T-helper 17 cell (primary cell): Measurements from ENCODE around the gene ASGR2. TPM values are rescaled to one million over a fixed set of nuclear protein-coding genes. Genes with fewer than 3 reads are reported as not detected.
"Not testable (repeated sequence)": the region's sequence is repeated elsewhere in the genome, so short reads cannot be mapped to it uniquely, and the experiment has no call there.

Experiments
- ATAC-seq: fragments of 150-1000 bp; cut with Tn5 transposase; 2 replicates; pipeline ENCODE4 v1.10.0; 2021; ENCODE audit warnings: mild to moderate bottlenecking, moderate library complexity
- DNase-seq, 3 donors: peaks; one replicate each; pipeline versions ENCODE4 v3.0.0 to v3.0.0-alpha.2; 2020 to 2021
- H3K9me3 ChIP-seq: one replicate; pipeline ENCODE4 v1.7.0; 2013; ENCODE audit warnings: low read length, mild to moderate bottlenecking; ENCODE audit not compliant: control insufficient read depth, poor library complexity, severe bottlenecking
- H3K27ac Mint-ChIP-seq: one replicate; pipeline ENCODE4 v1.8.0; 2022; ENCODE audit warnings: mild to moderate bottlenecking, moderate library complexity, mixed read lengths
- H3K27me3 Mint-ChIP-seq: one replicate; pipeline ENCODE4 v1.8.0; 2022; ENCODE audit warnings: mixed read lengths
- H3K36me3 Mint-ChIP-seq: one replicate; pipeline ENCODE4 v1.8.0; 2022; ENCODE audit warnings: low read depth, mixed read lengths
- H3K4me1 Mint-ChIP-seq: one replicate; pipeline ENCODE4 v1.8.0; 2022; ENCODE audit warnings: mild to moderate bottlenecking, mixed read lengths
- H3K4me3 Mint-ChIP-seq: one replicate; pipeline ENCODE4 v1.8.0; 2022; ENCODE audit warnings: mild to moderate bottlenecking, moderate library complexity, mixed read lengths
- total RNA-seq, 4 donors: library from RNA in 2 of 4; stranded (reverse) in 2 of 4; gene quantifications; one replicate each; pipeline ENCODE4 v1.2.3 and lab custom pipeline; 2022 to 2026

ASGR2 gene
- total RNA-seq, 2 donors from 2014 or later = 0.67 to 0.78 TPM

- ATAC-seq = no peak
- no peaks in the 10 kb centered on the region for H3K9me3 ChIP-seq
- Mint-ChIP-seq H3K4me1 (no peaks in the 10 kb centered on the region), H3K4me3 (no peak overlapping the region), H3K27ac (no peak overlapping the region), H3K27me3 (peaks cover 32% of the 10 kb centered on the region), H3K36me3 (no peaks in the 10 kb centered on the region)
- DNase-seq = no peak
Observed at GRCh38 chr17:7101531-7101930, 13.1 kb downstream of the ASGR2 start.

DNA sequence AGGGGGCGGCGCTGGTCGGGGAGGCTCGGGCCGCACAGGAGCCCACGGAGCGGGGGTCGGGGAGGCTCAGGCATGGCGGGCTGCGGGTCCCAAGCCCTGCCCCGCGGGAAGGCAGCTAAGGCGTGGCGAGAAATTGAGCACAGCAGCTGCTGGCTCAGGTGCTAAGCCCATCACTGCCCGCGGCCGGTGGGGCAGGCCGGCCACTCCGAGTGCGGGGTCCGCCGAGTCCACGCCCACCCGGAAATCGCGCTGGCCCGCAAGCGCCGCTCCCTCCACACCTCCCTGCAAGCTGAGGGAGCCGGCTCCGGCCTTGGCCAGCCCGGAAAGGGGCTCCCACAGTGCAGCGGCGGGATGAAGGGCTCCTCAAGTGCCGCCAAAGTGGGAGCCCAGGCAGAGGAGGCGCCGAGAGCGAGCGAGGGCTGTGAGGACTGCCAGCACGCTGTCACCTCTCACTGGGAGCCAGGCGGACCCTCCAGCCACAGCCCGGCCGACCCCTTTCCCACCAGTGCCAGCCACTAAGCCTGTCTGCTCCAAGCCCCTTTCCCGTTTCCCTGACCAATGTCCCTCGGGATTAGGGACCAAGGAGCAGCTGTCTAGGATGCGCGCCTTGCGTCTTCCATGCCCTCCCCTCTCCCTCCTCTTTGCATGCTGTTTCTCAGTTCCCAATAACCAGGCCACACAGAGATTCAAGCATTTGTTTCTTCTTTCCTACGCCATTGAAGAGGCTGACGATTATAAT lies 13.8 kb downstream of the ASGR2 start:
- DNase-seq, H3K36me3 Mint-ChIP-seq, ATAC-seq, H3K27ac Mint-ChIP-seq, H3K4me1 Mint-ChIP-seq, H3K4me3 Mint-ChIP-seq, H3K9me3 ChIP-seq: not testable (repeated sequence)
- H3K27me3 Mint-ChIP-seq = peaks cover 39% of the 10 kb centered on the region

- Mint-ChIP-seq H3K36me3 (no peaks in the 10 kb centered on the region), H3K4me1 (peaks cover 8% of the 10 kb centered on the region), H3K27me3 (peaks cover 55% of the 10 kb centered on the region), H3K4me3 (no peak overlapping the region), H3K27ac (no peak overlapping the region)
- ATAC-seq = no peak
- DNase-seq = no peak
- H3K9me3 ChIP-seq = no peaks in the 10 kb centered on the region
Observed at GRCh38 chr17:7098802-7099459, 15.7 kb downstream of the ASGR2 start.

GRCh38 chr17:7097940-7098339 lies 16.7 kb downstream of the ASGR2 start:
- H3K27me3 Mint-ChIP-seq = peaks cover 52% of the 10 kb centered on the region
- no peak overlapping the region for H3K27ac Mint-ChIP-seq
- no peak for DNase-seq
- ATAC-seq = no peak
- no peaks in the 10 kb centered on the region for H3K9me3 ChIP-seq
- peaks cover 8% of the 10 kb centered on the region for H3K4me1 Mint-ChIP-seq
- H3K36me3 Mint-ChIP-seq = no peaks in the 10 kb centered on the region
- H3K4me3 Mint-ChIP-seq = no peak overlapping the region

- H3K4me3 Mint-ChIP-seq = no peak overlapping the region
- peaks cover 11% of the 10 kb centered on the region for H3K4me1 Mint-ChIP-seq
- ATAC-seq (peak; percentile 21), DNase-seq (no peak)
- no peaks in the 10 kb centered on the region for H3K36me3 Mint-ChIP-seq
- no peaks in the 10 kb centered on the region for H3K9me3 ChIP-seq
- peak overlapping the region; percentile 86 for H3K27ac Mint-ChIP-seq
- peaks cover 42% of the 10 kb centered on the region for H3K27me3 Mint-ChIP-seq
Observed at GRCh38 chr17:7095625-7096024, 19.0 kb downstream of the ASGR2 start.

GRCh38 chr17:7094652-7095019 lies 20.0 kb downstream of the ASGR2 start:
- no peaks in the 10 kb centered on the region for H3K36me3 Mint-ChIP-seq
- peak overlapping the region; percentile 37 for H3K4me3 Mint-ChIP-seq
- H3K27ac Mint-ChIP-seq = no peak overlapping the region
- DNase-seq (no peak), ATAC-seq (no peak)
- H3K27me3 Mint-ChIP-seq = peaks cover 44% of the 10 kb centered on the region
- no peaks in the 10 kb centered on the region for H3K9me3 ChIP-seq
- peaks cover 11% of the 10 kb centered on the region for H3K4me1 Mint-ChIP-seq

GRCh38 chr17:7091311-7092005 lies 23.2 kb downstream of the ASGR2 start:
- not testable (repeated sequence) for H3K36me3 Mint-ChIP-seq, H3K27ac Mint-ChIP-seq, H3K4me3 Mint-ChIP-seq, DNase-seq, H3K9me3 ChIP-seq, ATAC-seq
- peaks cover 54% of the 10 kb centered on the region for H3K27me3 Mint-ChIP-seq
- peaks cover 11% of the 10 kb centered on the region for H3K4me1 Mint-ChIP-seq

GRCh38 chr17:7089570-7089969 lies 25.1 kb downstream of the ASGR2 start:
- not testable (repeated sequence) for H3K36me3 Mint-ChIP-seq, H3K9me3 ChIP-seq, H3K4me3 Mint-ChIP-seq, DNase-seq, ATAC-seq, H3K4me1 Mint-ChIP-seq, H3K27ac Mint-ChIP-seq
- peaks cover 43% of the 10 kb centered on the region for H3K27me3 Mint-ChIP-seq

DNA sequence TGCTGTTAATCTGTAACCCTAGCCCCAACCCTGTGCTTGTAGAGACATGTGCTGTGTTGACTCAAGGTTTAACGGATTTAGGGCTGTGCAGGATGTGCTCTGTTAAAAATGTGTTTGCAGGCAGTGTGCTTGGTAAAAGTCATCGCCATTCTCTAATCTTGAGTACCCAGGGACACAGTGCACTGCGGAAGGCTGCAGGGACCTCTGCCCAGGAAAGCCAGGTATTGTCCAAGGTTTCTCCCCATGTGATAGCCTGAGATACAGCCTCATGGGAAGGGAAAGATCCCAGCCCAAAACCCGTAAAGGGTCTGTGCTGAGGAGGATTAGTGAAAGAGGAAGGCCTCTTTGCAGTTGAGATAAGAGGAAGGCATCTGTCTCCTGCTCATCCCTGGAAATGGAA lies 26.2 kb downstream of the ASGR2 start:
- Mint-ChIP-seq H3K4me1 (peaks cover 13% of the 10 kb centered on the region), H3K27me3 (peaks cover 37% of the 10 kb centered on the region)
- H3K36me3 Mint-ChIP-seq, ATAC-seq, DNase-seq, H3K9me3 ChIP-seq, H3K27ac Mint-ChIP-seq, H3K4me3 Mint-ChIP-seq: not testable (repeated sequence)

- Mint-ChIP-seq H3K36me3 (no peaks in the 10 kb centered on the region), H3K4me3 (peak overlapping the region; percentile 52), H3K27me3 (peaks cover 23% of the 10 kb centered on the region), H3K27ac (no peak overlapping the region), H3K4me1 (peaks cover 33% of the 10 kb centered on the region)
- peaks cover 3% of the 10 kb centered on the region for H3K9me3 ChIP-seq
- DNase-seq (no peak), ATAC-seq (no peak)
Observed at GRCh38 chr17:7084088-7084487, 30.5 kb downstream of the ASGR2 start.

GRCh38 chr17:7083592-7083991 lies 31.0 kb downstream of the ASGR2 start:
- Mint-ChIP-seq H3K27me3 (peaks cover 19% of the 10 kb centered on the region), H3K36me3 (peaks cover 4% of the 10 kb centered on the region), H3K4me1 (peaks cover 36% of the 10 kb centered on the region), H3K4me3 (peak overlapping the region; percentile 16), H3K27ac (no peak overlapping the region)
- DNase-seq (no peak), ATAC-seq (no peak)
- H3K9me3 ChIP-seq = peaks cover 3% of the 10 kb centered on the region

- peaks cover 4% of the 10 kb centered on the region for H3K36me3 Mint-ChIP-seq
- DNase-seq = no peak
- peaks cover 40% of the 10 kb centered on the region for H3K4me1 Mint-ChIP-seq
- peaks cover 3% of the 10 kb centered on the region for H3K9me3 ChIP-seq
- H3K4me3 Mint-ChIP-seq = peak overlapping the region; percentile 61
- H3K27ac Mint-ChIP-seq = no peak overlapping the region
- H3K27me3 Mint-ChIP-seq = peaks cover 9% of the 10 kb centered on the region
- ATAC-seq = peak; percentile 74
Observed at GRCh38 chr17:7081341-7082062, 33.1 kb downstream of the ASGR2 start.

- Mint-ChIP-seq H3K36me3 (peaks cover 4% of the 10 kb centered on the region), H3K4me1 (peaks cover 37% of the 10 kb centered on the region), H3K27me3 (peaks cover 5% of the 10 kb centered on the region), H3K27ac (no peak overlapping the region), H3K4me3 (no peak overlapping the region)
- DNase-seq (no peak), ATAC-seq (no peak)
- peaks cover 3% of the 10 kb centered on the region for H3K9me3 ChIP-seq
Observed at GRCh38 chr17:7080456-7081041, 34.1 kb downstream of the ASGR2 start.
